Gastrocnemius medialis (tissue), 4 donors: Measurements from ENCODE around the gene FAM227A.

Source experiments
- POLR2A ChIP-seq, 2 donors: fragments of 450-650 bp; IDR thresholded peaks; one replicate each; pipeline ENCODE4 v1.6.1; 2017; ENCODE audit warnings: antibody characterized with exemption in 2 of 2, mild to moderate bottlenecking in 2 of 2, moderate library complexity in 2 of 2
- TF ChIP-seq, protein P1 (sequence below), 5 experiments: fragments of 450-650 bp in 3 of 5; fragments of 200-600 bp in 2 of 5; sonication (generic) in 2 of 5; IDR thresholded peaks in 4 of 5; conservative IDR thresholded peaks in 1 of 5; 1 replicate in 4 of 5; 2 replicates in 1 of 5; pipeline ENCODE4 v1.5.1; 2016 to 2019; ENCODE audit warnings: antibody characterized with exemption in 5 of 5, mild to moderate bottlenecking in 3 of 5, moderate library complexity in 3 of 5

DNA sequence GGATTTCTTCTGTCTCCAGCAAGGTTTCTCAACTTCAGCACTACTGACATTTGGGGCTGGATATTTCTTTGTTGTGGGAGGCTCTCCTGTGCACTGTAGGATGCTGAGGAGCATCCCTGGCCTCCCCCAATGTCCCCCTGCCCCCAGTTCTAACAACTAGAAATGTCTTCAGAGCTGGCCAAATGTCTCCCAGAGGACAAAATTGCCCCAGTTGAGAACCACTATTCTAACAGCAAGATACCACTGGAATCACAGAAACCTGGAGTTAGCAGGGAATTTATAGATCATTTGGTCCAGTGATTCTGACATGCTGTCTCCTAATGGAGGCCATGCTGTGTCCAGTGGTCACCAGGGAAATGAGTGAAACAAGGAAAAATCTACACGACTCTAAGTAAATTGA lies 54.0 kb downstream of the FAM227A start:
- TF ChIP-seq, protein P1, sequence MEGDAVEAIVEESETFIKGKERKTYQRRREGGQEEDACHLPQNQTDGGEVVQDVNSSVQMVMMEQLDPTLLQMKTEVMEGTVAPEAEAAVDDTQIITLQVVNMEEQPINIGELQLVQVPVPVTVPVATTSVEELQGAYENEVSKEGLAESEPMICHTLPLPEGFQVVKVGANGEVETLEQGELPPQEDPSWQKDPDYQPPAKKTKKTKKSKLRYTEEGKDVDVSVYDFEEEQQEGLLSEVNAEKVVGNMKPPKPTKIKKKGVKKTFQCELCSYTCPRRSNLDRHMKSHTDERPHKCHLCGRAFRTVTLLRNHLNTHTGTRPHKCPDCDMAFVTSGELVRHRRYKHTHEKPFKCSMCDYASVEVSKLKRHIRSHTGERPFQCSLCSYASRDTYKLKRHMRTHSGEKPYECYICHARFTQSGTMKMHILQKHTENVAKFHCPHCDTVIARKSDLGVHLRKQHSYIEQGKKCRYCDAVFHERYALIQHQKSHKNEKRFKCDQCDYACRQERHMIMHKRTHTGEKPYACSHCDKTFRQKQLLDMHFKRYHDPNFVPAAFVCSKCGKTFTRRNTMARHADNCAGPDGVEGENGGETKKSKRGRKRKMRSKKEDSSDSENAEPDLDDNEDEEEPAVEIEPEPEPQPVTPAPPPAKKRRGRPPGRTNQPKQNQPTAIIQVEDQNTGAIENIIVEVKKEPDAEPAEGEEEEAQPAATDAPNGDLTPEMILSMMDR (IDR thresholded peaks at IDR 0.05 in 4 of 5, conservative IDR thresholded peaks at IDR 0.05 in 1 of 5), result no peak
- no peak for TF ChIP-seq POLR2A (IDR thresholded peaks at IDR 0.05)
